SK-N-SH (cell line): Measurements from ENCODE around the gene PHLPP1.

Experiments used
- CHD2 ChIP-seq: fragments of 150-350 bp; IDR thresholded peaks from 2 replicates; pipeline ENCODE4 v1.6.1; 2018; ENCODE audit warnings: low read length; ENCODE audit not compliant: partially characterized antibody
- EP300 ChIP-seq, 2 experiments: IDR thresholded peaks; 2 replicates each; pipeline versions ENCODE4 v1.4.0 to v1.6.1; 2012; ENCODE audit warnings: borderline replicate concordance in 1 of 2, low read depth in 1 of 2, low read length in 1 of 2
- EZH2phosphoT487 ChIP-seq: fragments of 200-600 bp; sonication (generic); IDR thresholded peaks from 2 replicates; pipeline ENCODE4 v1.6.1; 2017; ENCODE audit warnings: low read depth, mixed run types, mild to moderate bottlenecking, antibody characterized with exemption, moderate library complexity, borderline replicate concordance
- POLR2AphosphoS5 ChIP-seq: IDR thresholded peaks from 2 replicates; pipeline ENCODE4 v1.6.1; 2012; ENCODE audit warnings: low read depth, low read length
- TF ChIP-seq, protein P1 (sequence below): fragments of 200-600 bp; sonication (generic); IDR thresholded peaks from 2 replicates; pipeline ENCODE4 v1.6.1; 2017; ENCODE audit warnings: antibody characterized with exemption, mild to moderate bottlenecking, moderate library complexity
- TF ChIP-seq, protein P2 (sequence below): IDR thresholded peaks from 2 replicates; pipeline ENCODE4 v1.4.0; 2012; ENCODE audit warnings: low read depth
- TF ChIP-seq, protein P3 (sequence below): IDR thresholded peaks from 2 replicates; pipeline ENCODE4; 2012

DNA sequence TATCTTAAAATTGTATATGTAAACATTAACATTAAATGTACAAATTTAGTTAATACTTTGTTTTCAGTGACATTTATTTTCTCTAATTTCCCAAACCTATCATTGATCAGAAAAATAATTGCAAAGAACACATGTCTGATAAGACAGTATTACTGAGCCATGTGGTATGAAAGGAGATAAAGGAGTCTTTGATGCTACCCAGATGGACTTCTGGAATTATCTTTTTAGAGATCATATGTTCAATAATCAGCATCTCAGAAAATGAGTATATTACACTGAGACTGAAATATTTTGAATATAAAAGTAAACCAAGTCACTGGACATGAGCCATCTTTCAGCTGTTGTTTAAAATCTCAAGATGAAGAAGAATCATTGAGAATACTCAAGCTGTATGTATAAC lies 153.3 kb downstream of the PHLPP1 start:
- TF ChIP-seq, protein P1, sequence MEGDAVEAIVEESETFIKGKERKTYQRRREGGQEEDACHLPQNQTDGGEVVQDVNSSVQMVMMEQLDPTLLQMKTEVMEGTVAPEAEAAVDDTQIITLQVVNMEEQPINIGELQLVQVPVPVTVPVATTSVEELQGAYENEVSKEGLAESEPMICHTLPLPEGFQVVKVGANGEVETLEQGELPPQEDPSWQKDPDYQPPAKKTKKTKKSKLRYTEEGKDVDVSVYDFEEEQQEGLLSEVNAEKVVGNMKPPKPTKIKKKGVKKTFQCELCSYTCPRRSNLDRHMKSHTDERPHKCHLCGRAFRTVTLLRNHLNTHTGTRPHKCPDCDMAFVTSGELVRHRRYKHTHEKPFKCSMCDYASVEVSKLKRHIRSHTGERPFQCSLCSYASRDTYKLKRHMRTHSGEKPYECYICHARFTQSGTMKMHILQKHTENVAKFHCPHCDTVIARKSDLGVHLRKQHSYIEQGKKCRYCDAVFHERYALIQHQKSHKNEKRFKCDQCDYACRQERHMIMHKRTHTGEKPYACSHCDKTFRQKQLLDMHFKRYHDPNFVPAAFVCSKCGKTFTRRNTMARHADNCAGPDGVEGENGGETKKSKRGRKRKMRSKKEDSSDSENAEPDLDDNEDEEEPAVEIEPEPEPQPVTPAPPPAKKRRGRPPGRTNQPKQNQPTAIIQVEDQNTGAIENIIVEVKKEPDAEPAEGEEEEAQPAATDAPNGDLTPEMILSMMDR = no peak
- TF ChIP-seq POLR2AphosphoS5 (no peak), EP300 (IDR thresholded peaks at IDR 0.05; ENCODE audit: borderline replicate concordance in 1 of 2, low read depth in 1 of 2, low read length in 1 of 2) (peak in 1 of 2 experiments; percentile 68; a peak in 1 of 4 replicates), CHD2 (peak; percentile 37), EZH2phosphoT487 (no peak)
- TF ChIP-seq, protein P2, sequence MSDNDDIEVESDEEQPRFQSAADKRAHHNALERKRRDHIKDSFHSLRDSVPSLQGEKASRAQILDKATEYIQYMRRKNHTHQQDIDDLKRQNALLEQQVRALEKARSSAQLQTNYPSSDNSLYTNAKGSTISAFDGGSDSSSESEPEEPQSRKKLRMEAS = no peak
- TF ChIP-seq, protein P3, sequence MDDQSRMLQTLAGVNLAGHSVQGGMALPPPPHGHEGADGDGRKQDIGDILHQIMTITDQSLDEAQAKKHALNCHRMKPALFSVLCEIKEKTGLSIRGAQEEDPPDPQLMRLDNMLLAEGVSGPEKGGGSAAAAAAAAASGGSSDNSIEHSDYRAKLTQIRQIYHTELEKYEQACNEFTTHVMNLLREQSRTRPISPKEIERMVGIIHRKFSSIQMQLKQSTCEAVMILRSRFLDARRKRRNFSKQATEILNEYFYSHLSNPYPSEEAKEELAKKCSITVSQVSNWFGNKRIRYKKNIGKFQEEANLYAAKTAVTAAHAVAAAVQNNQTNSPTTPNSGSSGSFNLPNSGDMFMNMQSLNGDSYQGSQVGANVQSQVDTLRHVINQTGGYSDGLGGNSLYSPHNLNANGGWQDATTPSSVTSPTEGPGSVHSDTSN = no peak
